Measurements from ENCODE around the gene MAN1C1. TPM values are rescaled to one million over a fixed set of nuclear protein-coding genes. Genes with fewer than 3 reads are reported as not detected.

MAN1C1 gene
- total and polyA plus RNA-seq, 10 of the 15 experiments (the other 5 are each of a cell fraction or from before 2014, with no cell fraction given), result 0.12 to 0.56 (median 0.22) TPM; not detected in 3

GRCh38 chr1:25765136-25765922, 148.7 kb downstream of the MAN1C1 start:
- peak; percentile 57 for FAIRE-seq
- no peaks in the 10 kb centered on the region; the same call in 1 of the 2 replicates for H3K4me1 ChIP-seq (ENCODE audit: control insufficient read depth, insufficient read depth, low read length)
- H3K9ac ChIP-seq (ENCODE audit: control insufficient read depth, insufficient read depth, low read length), result no peak overlapping the region
- no peak overlapping the region for H3K27ac ChIP-seq (ENCODE audit: control insufficient read depth, insufficient read depth)
- H4K20me1 ChIP-seq (ENCODE audit: control insufficient read depth, insufficient read depth), result no peaks in the 10 kb centered on the region
- ATAC-seq, result peak; percentile 41
- WGBS (ENCODE audit: insufficient coverage, insufficient replicate concordance, low lambda C conversion rate, missing lambda C conversion rate), result 30% methylated on average over 8 of the region's 8 CpGs
- in situ Hi-C loops (cut with MboI), result no loop called here
- no TSS peak for BruUV-seq (replicated peaks)
- H3K4me2 ChIP-seq (ENCODE audit: control insufficient read depth, insufficient read depth), result no peak overlapping the region
- no peaks in the 10 kb centered on the region for H3K36me3 ChIP-seq (ENCODE audit: control insufficient read depth in 2 of 2, insufficient read depth in 2 of 2, low read length in 1 of 2)
- intact Hi-C loops (cut with micrococcal nuclease; ENCODE audit: unreplicated experiment), result no loop called here
- POLR2A ChIA-PET, result no interaction called here
- no peak for DNase-seq (ENCODE audit: low read depth, low spot score)
- RAD21 ChIA-PET (ENCODE audit: unreplicated experiment), result interaction anchor here (0.8 kb wide), 1 partner anchor 156 kb away, joined by 3 read pairs; no protein-coding TSS in a partner anchor
- SMC1A ChIA-PET (ENCODE audit: uncharacterized antibody, unreplicated experiment), result interaction anchor here (1.2 kb wide), 1 partner anchor 14 kb away, joined by 3 read pairs; no protein-coding TSS in a partner anchor
- H3K4me3 ChIP-seq, result no peak overlapping the region
- no peak overlapping the region for H2AFZ ChIP-seq (ENCODE audit: control insufficient read depth, low read depth, low read length)
- H3K9me3 ChIP-seq (replicated peaks; ENCODE audit: control insufficient read depth, insufficient read depth, low read length), result no peaks in the 10 kb centered on the region
- 0 out of 4 replicates have a peak, but pooled peaks cover 0 to 1% of the 10 kb centered on the region in 2 experiments for H3K27me3 ChIP-seq (replicated peaks in 1 of 2; ENCODE audit: control insufficient read depth in 2 of 2, insufficient read depth in 2 of 2, low read length in 1 of 2)
- no peaks in the 10 kb centered on the region for H3K79me2 ChIP-seq (ENCODE audit: control insufficient read depth, insufficient read depth, low read length)
- TF ChIP-seq POLR2A (IDR thresholded peaks at IDR 0.05; ENCODE audit: low read depth, low read length), result no peak
- peak; percentile 43 for TF ChIP-seq RUNX3 (IDR thresholded peaks at IDR 0.05; ENCODE audit: low read length)
- TF ChIP-seq GABPA (IDR thresholded peaks at IDR 0.05; ENCODE audit: low read depth), result no peak
- no peak for TF ChIP-seq NFXL1 (IDR thresholded peaks at IDR 0.05; ENCODE audit: borderline replicate concordance)
- no peak for TF ChIP-seq NFYA (IDR thresholded peaks at IDR 0.05; ENCODE audit: borderline replicate concordance, low read depth, low read length)
- peak; percentile 34; the same call in 1 of the 2 replicates for TF ChIP-seq IKZF1 (conservative IDR thresholded peaks at IDR 0.05)
- TF ChIP-seq, protein P1, sequence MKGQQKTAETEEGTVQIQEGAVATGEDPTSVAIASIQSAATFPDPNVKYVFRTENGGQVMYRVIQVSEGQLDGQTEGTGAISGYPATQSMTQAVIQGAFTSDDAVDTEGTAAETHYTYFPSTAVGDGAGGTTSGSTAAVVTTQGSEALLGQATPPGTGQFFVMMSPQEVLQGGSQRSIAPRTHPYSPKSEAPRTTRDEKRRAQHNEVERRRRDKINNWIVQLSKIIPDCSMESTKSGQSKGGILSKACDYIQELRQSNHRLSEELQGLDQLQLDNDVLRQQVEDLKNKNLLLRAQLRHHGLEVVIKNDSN (IDR thresholded peaks at IDR 0.05; ENCODE audit: borderline replicate concordance, extremely low read length, insufficient read depth, low read depth, low read length), result peak; percentile 15
- CTCF ChIA-PET, result interaction anchor here (1.5 kb wide), 1 partner anchor 156 kb away, joined by 6 read pairs; no protein-coding TSS in a partner anchor

All from GM12878 (cell line).